Measurements from ENCODE around the gene PCDH15. TPM values are rescaled to one million over a fixed set of nuclear protein-coding genes. Genes with fewer than 3 reads are reported as not detected.

Gene PCDH15
- total and polyA plus RNA-seq, 2 of the 4 experiments (the other 2 are of a cell fraction), result not detected

DNA sequence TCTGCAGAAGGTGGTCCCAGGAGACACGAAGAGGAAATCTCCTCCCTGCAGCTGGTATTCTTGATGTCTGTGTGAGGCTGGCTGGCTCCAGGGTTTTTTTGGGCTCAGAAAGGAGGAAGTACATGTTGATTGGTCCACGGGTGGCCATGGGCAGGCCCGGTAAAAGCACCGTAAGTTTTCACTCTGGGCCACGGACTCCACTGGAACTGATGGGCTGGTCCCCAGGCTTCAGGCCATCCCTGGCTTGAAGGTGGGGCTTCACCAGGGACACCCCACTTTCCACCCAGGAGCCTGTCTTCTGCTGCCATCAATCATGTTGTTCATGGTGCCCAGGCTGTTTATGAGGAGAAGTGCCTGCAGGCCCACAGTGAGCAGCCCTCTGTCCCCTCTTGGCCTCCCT lies 736.8 kb downstream of the PCDH15 start:
- H4K91ac ChIP-seq (ENCODE audit: insufficient read depth, low read depth, low read length), result no peak overlapping the region
- DNase-seq (no peak), ATAC-seq (ENCODE audit: low read depth) (no peak)
- intact Hi-C loops (cut with micrococcal nuclease), result no loop called here
- no peak overlapping the region for H2BK15ac ChIP-seq (ENCODE audit: low read depth, low read length)
- CTCF ChIA-PET, result no interaction called here
- H2AFZ ChIP-seq (replicated peaks; ENCODE audit: low read length, poor library complexity), result no peak overlapping the region
- no peak overlapping the region for H3K4ac ChIP-seq (ENCODE audit: low read depth, low read length)
- H3K9me3 ChIP-seq (ENCODE audit: control insufficient read depth, insufficient read depth, low read length), result peaks cover 12% of the 10 kb centered on the region
- no peak overlapping the region for H3K23ac ChIP-seq (ENCODE audit: low read depth, low read length)
- no peak overlapping the region for H3K18ac ChIP-seq (ENCODE audit: low read depth, low read length)
- H4K20me1 ChIP-seq (ENCODE audit: insufficient read depth, low read length), result no peaks in the 10 kb centered on the region
- no peaks in the 10 kb centered on the region for H3K9me1 ChIP-seq (ENCODE audit: insufficient read depth, low read length)
- no peak overlapping the region for H2BK5ac ChIP-seq (ENCODE audit: low read depth, low read length, poor library complexity, severe bottlenecking)
- BruUV-seq (replicated peaks), result no TSS peak
- no peak overlapping the region for H4K5ac ChIP-seq (ENCODE audit: low read depth, low read length)
- no CpG with 5 or more reads among the region's 5 CpGs for WGBS, 2 experiments (ENCODE audit: extremely low coverage in 2 of 2, insufficient read length in 1 of 2)
- POLR2A ChIA-PET (ENCODE audit: unreplicated experiment), result no interaction called here
- H2BK120ac ChIP-seq (ENCODE audit: low read depth, low read length), result no peak overlapping the region
- no peak overlapping the region for H3K9ac ChIP-seq (ENCODE audit: low read depth, low read length)
- no peak overlapping the region for H3K14ac ChIP-seq (replicated peaks; ENCODE audit: low read depth, low read length)
- H2AK5ac ChIP-seq (ENCODE audit: low read depth, low read length), result no peak overlapping the region
- H2BK20ac ChIP-seq (ENCODE audit: low read depth, low read length), result no peak overlapping the region
- no peak overlapping the region for H2AK9ac ChIP-seq (replicated peaks; ENCODE audit: low read depth, low read length, poor library complexity)
- TF ChIP-seq BHLHE40 (IDR thresholded peaks at IDR 0.05; ENCODE audit: low read depth, low read length) (no peak), FOS (IDR thresholded peaks at IDR 0.05; ENCODE audit: low read depth, low read length) (no peak), MXI1 (IDR thresholded peaks at IDR 0.05; ENCODE audit: borderline replicate concordance, low read depth, low read length) (no peak), MAZ (IDR thresholded peaks at IDR 0.05; ENCODE audit: borderline replicate concordance, low read depth, low read length) (no peak), NFE2L2 (IDR thresholded peaks at IDR 0.05; ENCODE audit: low read depth, low read length) (no peak), RCOR1 (IDR thresholded peaks at IDR 0.05; ENCODE audit: insufficient replicate concordance, low read length) (no peak), RFX5 (IDR thresholded peaks at IDR 0.05; ENCODE audit: low read depth, low read length) (no peak), CEBPB (IDR thresholded peaks at IDR 0.05; ENCODE audit: low read depth, low read length) (no peak), SMC3 (IDR thresholded peaks at IDR 0.05; ENCODE audit: low read depth, low read length) (no peak), RAD21 (IDR thresholded peaks at IDR 0.05; ENCODE audit: low read length) (no peak), POLR2A (IDR thresholded peaks at IDR 0.05; ENCODE audit: low read depth, low read length) (no peak), CHD1 (IDR thresholded peaks at IDR 0.05; ENCODE audit: low read depth, low read length) (no peak)
- TF ChIP-seq, protein P1, sequence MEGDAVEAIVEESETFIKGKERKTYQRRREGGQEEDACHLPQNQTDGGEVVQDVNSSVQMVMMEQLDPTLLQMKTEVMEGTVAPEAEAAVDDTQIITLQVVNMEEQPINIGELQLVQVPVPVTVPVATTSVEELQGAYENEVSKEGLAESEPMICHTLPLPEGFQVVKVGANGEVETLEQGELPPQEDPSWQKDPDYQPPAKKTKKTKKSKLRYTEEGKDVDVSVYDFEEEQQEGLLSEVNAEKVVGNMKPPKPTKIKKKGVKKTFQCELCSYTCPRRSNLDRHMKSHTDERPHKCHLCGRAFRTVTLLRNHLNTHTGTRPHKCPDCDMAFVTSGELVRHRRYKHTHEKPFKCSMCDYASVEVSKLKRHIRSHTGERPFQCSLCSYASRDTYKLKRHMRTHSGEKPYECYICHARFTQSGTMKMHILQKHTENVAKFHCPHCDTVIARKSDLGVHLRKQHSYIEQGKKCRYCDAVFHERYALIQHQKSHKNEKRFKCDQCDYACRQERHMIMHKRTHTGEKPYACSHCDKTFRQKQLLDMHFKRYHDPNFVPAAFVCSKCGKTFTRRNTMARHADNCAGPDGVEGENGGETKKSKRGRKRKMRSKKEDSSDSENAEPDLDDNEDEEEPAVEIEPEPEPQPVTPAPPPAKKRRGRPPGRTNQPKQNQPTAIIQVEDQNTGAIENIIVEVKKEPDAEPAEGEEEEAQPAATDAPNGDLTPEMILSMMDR (conservative IDR thresholded peaks at IDR 0.05; ENCODE audit: low read depth, low read length), result no peak
- TF ChIP-seq, protein P2, sequence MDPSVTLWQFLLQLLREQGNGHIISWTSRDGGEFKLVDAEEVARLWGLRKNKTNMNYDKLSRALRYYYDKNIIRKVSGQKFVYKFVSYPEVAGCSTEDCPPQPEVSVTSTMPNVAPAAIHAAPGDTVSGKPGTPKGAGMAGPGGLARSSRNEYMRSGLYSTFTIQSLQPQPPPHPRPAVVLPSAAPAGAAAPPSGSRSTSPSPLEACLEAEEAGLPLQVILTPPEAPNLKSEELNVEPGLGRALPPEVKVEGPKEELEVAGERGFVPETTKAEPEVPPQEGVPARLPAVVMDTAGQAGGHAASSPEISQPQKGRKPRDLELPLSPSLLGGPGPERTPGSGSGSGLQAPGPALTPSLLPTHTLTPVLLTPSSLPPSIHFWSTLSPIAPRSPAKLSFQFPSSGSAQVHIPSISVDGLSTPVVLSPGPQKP (IDR thresholded peaks at IDR 0.05; ENCODE audit: borderline replicate concordance, low read depth, low read length), result no peak
- TF ChIP-seq, protein P3, sequence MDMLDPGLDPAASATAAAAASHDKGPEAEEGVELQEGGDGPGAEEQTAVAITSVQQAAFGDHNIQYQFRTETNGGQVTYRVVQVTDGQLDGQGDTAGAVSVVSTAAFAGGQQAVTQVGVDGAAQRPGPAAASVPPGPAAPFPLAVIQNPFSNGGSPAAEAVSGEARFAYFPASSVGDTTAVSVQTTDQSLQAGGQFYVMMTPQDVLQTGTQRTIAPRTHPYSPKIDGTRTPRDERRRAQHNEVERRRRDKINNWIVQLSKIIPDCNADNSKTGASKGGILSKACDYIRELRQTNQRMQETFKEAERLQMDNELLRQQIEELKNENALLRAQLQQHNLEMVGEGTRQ (IDR thresholded peaks at IDR 0.05; ENCODE audit: low read depth, low read length), result no peak
- H3K56ac ChIP-seq (ENCODE audit: extremely low read depth, insufficient read depth, low read length), result no peak overlapping the region
- no peaks in the 10 kb centered on the region for H3K79me1 ChIP-seq (ENCODE audit: low read depth in 1 of 2, low read length in 2 of 2)
- H3K4me3 ChIP-seq (ENCODE audit: insufficient read depth, low read depth, low read length), result no peak overlapping the region
- H3K4me2 ChIP-seq (ENCODE audit: low read depth, low read length), result no peak overlapping the region
- H3K27ac ChIP-seq (ENCODE audit: insufficient read depth, low read length), result no peak overlapping the region
- H3K36me3 ChIP-seq (ENCODE audit: control insufficient read depth, insufficient read depth, low read length), result no peaks in the 10 kb centered on the region
- dilution Hi-C loops (cut with HindIII; ENCODE audit: low sequenced_read_pairs, unreplicated experiment), result no loop called here
- in situ Hi-C loops (cut with MboI; ENCODE audit: low sequenced_read_pairs), result no loop called here
- no peaks in the 10 kb centered on the region for H3K27me3 ChIP-seq (ENCODE audit: control insufficient read depth, insufficient read depth, low read length)
- no peak overlapping the region for H4K8ac ChIP-seq (ENCODE audit: low read depth in 2 of 2, low read length in 2 of 2)
- H3K4me1 ChIP-seq (ENCODE audit: control insufficient read depth, insufficient read depth, low read length), result no peaks in the 10 kb centered on the region

All from IMR-90 (cell line).